H1 (cell line): Measurements from ENCODE around the gene CYP2S1. TPM values are rescaled to one million over a fixed set of nuclear protein-coding genes. Genes with fewer than 3 reads are reported as not detected.

Source experiments
- CTCF ChIA-PET: fragments of 300-600 bp; sonication (Branson Sonifier 250); formaldehyde crosslinking; loops from one replicate; lab custom pipeline; 2021; ENCODE audit not compliant: partially characterized antibody; lab: Charles Lee
- POLR2A ChIA-PET: fragments of 300-600 bp; sonication (Branson Sonifier 250); formaldehyde crosslinking; loops from one replicate; lab custom pipeline; 2021; ENCODE audit warnings: inconsistent platforms; ENCODE audit not compliant: partially characterized antibody; lab: Charles Lee
- DNase-seq, 2 experiments: peaks; one replicate each; pipeline versions ENCODE4 v3.0.0 to v3.0.0-alpha.2; 2010 to 2022; ENCODE audit warnings: low spot score in 2 of 2, low read depth in 1 of 2, mixed read lengths in 1 of 2
- FAIRE-seq: peaks from 2 replicates; lab custom pipeline; 2011; peaks lifted over from hg19 to GRCh38; lab: Jason Lieb, UNC
- H2AFZ ChIP-seq: 2 replicates; pipeline ENCODE4 v1.8.1; 2012; ENCODE audit warnings: low read length, inconsistent platforms
- H2AK5ac ChIP-seq: 2 replicates; pipeline ENCODE4 v1.6.1; 2013; ENCODE audit warnings: low read depth, low read length
- H2BK120ac ChIP-seq: replicated peaks from 2 replicates; pipeline ENCODE3; 2013; ENCODE audit warnings: low read depth, low read length, inconsistent platforms
- H2BK12ac ChIP-seq: 2 replicates; pipeline ENCODE4 v1.6.1; 2013; ENCODE audit warnings: low read depth, low read length
- H2BK15ac ChIP-seq: 2 replicates; pipeline ENCODE4 v1.6.1; 2013; ENCODE audit warnings: low read length
- H2BK20ac ChIP-seq: 2 replicates; pipeline ENCODE4 v1.6.1; 2013; ENCODE audit warnings: low read length
- H2BK5ac ChIP-seq: 2 replicates; pipeline ENCODE4 v1.6.1; 2013; ENCODE audit warnings: low read depth, low read length
- H3K14ac ChIP-seq: 2 replicates; pipeline ENCODE4 v1.6.1; 2013; ENCODE audit warnings: inconsistent platforms; ENCODE audit not compliant: insufficient read length
- H3K18ac ChIP-seq: 2 replicates; pipeline ENCODE4 v1.6.1; 2013; ENCODE audit warnings: low read length; ENCODE audit errors: extremely low read depth
- H3K23ac ChIP-seq: 2 replicates; pipeline ENCODE4 v1.6.1; 2013; ENCODE audit warnings: inconsistent platforms; ENCODE audit not compliant: insufficient read length
- H3K23me2 ChIP-seq: 2 replicates; pipeline ENCODE4 v1.6.1; 2013; ENCODE audit warnings: low read depth, low read length
- H3K27ac ChIP-seq: 2 replicates; pipeline ENCODE4 v1.6.1; 2011; ENCODE audit warnings: low read depth, low read length, inconsistent platforms
- H3K27me3 ChIP-seq, 4 experiments: replicated peaks in 1 of 4; 1 replicate in 1 of 4; 2 replicates in 3 of 4; pipeline versions ENCODE4 v1.6.1 to v1.8.1; 2011 to 2013; ENCODE audit warnings: low read length in 3 of 4, mild to moderate bottlenecking in 3 of 4, inconsistent platforms in 2 of 4, mixed read lengths in 2 of 4, moderate library complexity in 1 of 4; ENCODE audit not compliant: control insufficient read depth in 3 of 4, insufficient read depth in 3 of 4; ENCODE audit errors: extremely low read depth in 1 of 4
- H3K36me3 ChIP-seq, 4 experiments: 2 replicates each; pipeline versions ENCODE4 v1.6.1 to v1.8.1; 2011 to 2013; ENCODE audit warnings: mild to moderate bottlenecking in 4 of 4, low read length in 3 of 4, moderate library complexity in 2 of 4, control low read depth in 1 of 4, inconsistent platforms in 1 of 4; ENCODE audit not compliant: insufficient read depth in 4 of 4, control insufficient read depth in 2 of 4
- H3K4ac ChIP-seq: replicated peaks from 2 replicates; pipeline ENCODE3; 2013; ENCODE audit warnings: low read length, low read depth, mixed read lengths, inconsistent platforms; ENCODE audit not compliant: insufficient read length
- H3K4me1 ChIP-seq, 4 experiments: replicated peaks in 1 of 4; 1 replicate in 1 of 4; 2 replicates in 3 of 4; pipeline versions ENCODE4 v1.6.1 to v1.8.1; 2011 to 2013; ENCODE audit warnings: low read length in 3 of 4, inconsistent platforms in 2 of 4, mixed read lengths in 1 of 4; ENCODE audit not compliant: insufficient read depth in 4 of 4, control insufficient read depth in 3 of 4
- H3K4me2 ChIP-seq, 2 experiments: 2 replicates each; pipeline versions ENCODE4 v1.6.1 to v1.8.1; 2011 to 2013; ENCODE audit warnings: low read depth in 2 of 2, low read length in 2 of 2, control low read depth in 1 of 2, inconsistent platforms in 1 of 2, mild to moderate bottlenecking in 1 of 2; ENCODE audit not compliant: insufficient read depth in 1 of 2
- H3K4me3 ChIP-seq, 4 experiments: fragments of 200-600, 300-600 bp in 1 of 4; sonication (generic), shearing (Covaris generic), sonication (Bioruptor Twin) in 1 of 4; 2 replicates each; pipeline versions ENCODE4 v1.5.1 to v1.8.1; 2011 to 2016; ENCODE audit warnings: low read length in 4 of 4, low read depth in 3 of 4, control low read depth in 2 of 4, inconsistent platforms in 2 of 4, mild to moderate bottlenecking in 2 of 4, mixed read lengths in 1 of 4, moderate library complexity in 1 of 4; ENCODE audit not compliant: insufficient read depth in 2 of 4; ENCODE audit errors: extremely low read depth in 1 of 4
- H3K56ac ChIP-seq: replicated peaks from 2 replicates; pipeline ENCODE3; 2013; ENCODE audit warnings: low read depth, mild to moderate bottlenecking, mixed read lengths, low read length, inconsistent platforms; ENCODE audit not compliant: insufficient read length
- H3K79me1 ChIP-seq: 2 replicates; pipeline ENCODE4 v1.6.1; 2013; ENCODE audit warnings: low read depth, low read length, control low read depth
- H3K79me2 ChIP-seq, 2 experiments: 2 replicates each; pipeline versions ENCODE4 v1.6.1 to v1.8.1; 2012 to 2013; ENCODE audit warnings: low read length in 2 of 2, mild to moderate bottlenecking in 2 of 2, inconsistent platforms in 1 of 2; ENCODE audit not compliant: insufficient read depth in 2 of 2, control insufficient read depth in 1 of 2
- H3K9ac ChIP-seq, 4 experiments: replicated peaks in 1 of 4; 1 replicate in 1 of 4; 2 replicates in 3 of 4; pipeline versions ENCODE4 v1.6.1 to v1.8.1; 2011 to 2013; ENCODE audit warnings: low read depth in 3 of 4, low read length in 3 of 4, control low read depth in 2 of 4, mild to moderate bottlenecking in 2 of 4, moderate library complexity in 2 of 4, inconsistent platforms in 1 of 4; ENCODE audit errors: extremely low read depth in 1 of 4
- H3K9me3 ChIP-seq, 2 experiments: 2 replicates each; pipeline versions ENCODE4 v1.6.1 to v1.8.1; 2012 to 2013; ENCODE audit warnings: mild to moderate bottlenecking in 2 of 2, moderate library complexity in 2 of 2, control low read depth in 1 of 2, inconsistent platforms in 1 of 2, low read depth in 1 of 2, low read length in 1 of 2, mixed read lengths in 1 of 2; ENCODE audit not compliant: insufficient read depth in 2 of 2
- H4K20me1 ChIP-seq, 2 experiments: replicated peaks in 1 of 2; 2 replicates each; pipeline versions ENCODE3 to v1.8.1; 2011 to 2013; ENCODE audit warnings: inconsistent platforms in 2 of 2, low read length in 2 of 2, mild to moderate bottlenecking in 1 of 2; ENCODE audit not compliant: insufficient read depth in 2 of 2, control insufficient read depth in 1 of 2
- H4K5ac ChIP-seq: 2 replicates; pipeline ENCODE4 v1.6.1; 2013; ENCODE audit warnings: low read length, low read depth, mixed read lengths, inconsistent platforms; ENCODE audit not compliant: insufficient read length
- H4K8ac ChIP-seq: 2 replicates; pipeline ENCODE4 v1.8.0; 2013; ENCODE audit warnings: mild to moderate bottlenecking, moderate library complexity, low read length, inconsistent platforms; ENCODE audit not compliant: insufficient read depth; ENCODE audit errors: extremely low read depth
- H4K91ac ChIP-seq: replicated peaks from 2 replicates; pipeline ENCODE3; 2013; ENCODE audit warnings: low read length, mixed read lengths, inconsistent platforms; ENCODE audit not compliant: insufficient read length
- EP300 ChIP-seq, 2 experiments: IDR thresholded peaks; 1 replicate in 1 of 2; 2 replicates in 1 of 2; pipeline ENCODE4 v1.6.1; 2011 to 2012; ENCODE audit warnings: low read depth in 2 of 2, low read length in 2 of 2, mild to moderate bottlenecking in 2 of 2, borderline replicate concordance in 1 of 2, inconsistent platforms in 1 of 2, moderate library complexity in 1 of 2
- NANOG ChIP-seq: IDR thresholded peaks from 2 replicates; pipeline ENCODE4 v1.6.1; 2011; ENCODE audit warnings: low read length, low read depth, mild to moderate bottlenecking, inconsistent platforms; ENCODE audit not compliant: insufficient read depth, poor library complexity, severe bottlenecking
- SAP30 ChIP-seq: fragments of 300-600 bp; sonication (generic); IDR thresholded peaks from 2 replicates; pipeline ENCODE4 v1.7.1; 2012; ENCODE audit warnings: low read length, moderate library complexity, mild to moderate bottlenecking, inconsistent platforms; ENCODE audit not compliant: insufficient read depth, insufficient replicate concordance
- SIX5 ChIP-seq: IDR thresholded peaks from 2 replicates; pipeline ENCODE4 v1.6.1; 2011; ENCODE audit warnings: mild to moderate bottlenecking, low read depth, low read length
- SRF ChIP-seq: IDR thresholded peaks from 2 replicates; pipeline ENCODE4 v1.6.1; 2011; ENCODE audit warnings: mild to moderate bottlenecking, low read depth, low read length, moderate library complexity
- TCF12 ChIP-seq: IDR thresholded peaks from 2 replicates; pipeline ENCODE4 v1.6.1; 2011; ENCODE audit warnings: low read depth, mild to moderate bottlenecking, low read length
- TEAD4 ChIP-seq: IDR thresholded peaks from 2 replicates; pipeline ENCODE4 v1.6.1; 2012; ENCODE audit warnings: low read depth, low read length, inconsistent platforms, mixed read lengths
- USF2 ChIP-seq: IDR thresholded peaks from 2 replicates; pipeline ENCODE4 v1.6.1; 2011; ENCODE audit warnings: low read length, improper control_type of control experiment
- WGBS, 2 experiments: shearing (Covaris generic) in 1 of 2; methylation state at CpG; one replicate each; pipeline versions ENCODE4 v1.1.6 to v1.1.7; 2013 to 2015; ENCODE audit warnings: low lambda C conversion rate in 2 of 2, mixed read lengths in 2 of 2, inconsistent platforms in 1 of 2, low coverage in 1 of 2, missing lambda C conversion rate in 1 of 2; ENCODE audit not compliant: insufficient replicate concordance in 2 of 2, insufficient coverage in 1 of 2, insufficient read length in 1 of 2; ENCODE audit errors: extremely low coverage in 1 of 2, missing lambda C conversion rate in 1 of 2; 5-methylcytosine and 5-hydroxymethylcytosine counted together
- polyA plus RNA-seq, 7 experiments: library from polyadenylated mRNA; depleted of rRNA in 3 of 7; stranded (reverse) in 5 of 7; unstranded in 2 of 7; fragments of >200 nt in 5 of 7; fragments of 200-250 nt in 2 of 7; gene quantifications; 1 replicate in 5 of 7; 2 replicates in 1 of 7; 4 replicates in 1 of 7; pipeline versions ENCODE4 v1.2.1 to v1.2.3, GENCODE V29; 2011 to 2013; ENCODE audit warnings: missing spikeins in 2 of 7, mixed read lengths in 2 of 7
- total RNA-seq: library from RNA; stranded (reverse); fragmentation: NEBNext Ultra II Directional; extraction: Animal tissue kit (Norgen Biotek cat#: 25700); gene quantifications from 2 replicates; pipeline ENCODE4 v1.2.1, GENCODE V29; 2021

The CYP2S1 gene
- total and polyA plus RNA-seq, 2 of the 8 experiments (the other 6 are each of a cell fraction or from before 2014, with no cell fraction given) = 97.9 to 245 TPM

GRCh38 chr19:41166944-41167804, 25.8 kb upstream of the CYP2S1 start:
- no peaks in the 10 kb centered on the region for H4K20me1 ChIP-seq
- H3K23me2 ChIP-seq = no peaks in the 10 kb centered on the region
- H3K27me3 ChIP-seq = no peaks in the 10 kb centered on the region
- H4K91ac ChIP-seq = no peak overlapping the region
- peaks cover 0 to 3% (median 0%) of the 10 kb centered on the region in 4 experiments; a peak in 2 of 7 replicates for H3K4me1 ChIP-seq
- H2BK20ac ChIP-seq = no peak overlapping the region
- H2AK5ac ChIP-seq = no peak overlapping the region
- peaks cover 0 to 5% (median 0%) of the 10 kb centered on the region in 4 experiments; a peak in 1 of 8 replicates for H3K36me3 ChIP-seq
- no peak overlapping the region; the same call in 1 of the 2 replicates for H2BK12ac ChIP-seq
- H2BK5ac ChIP-seq = no peak overlapping the region
- no peak overlapping the region for H4K5ac ChIP-seq
- no peak overlapping the region for H2AFZ ChIP-seq
- H2BK15ac ChIP-seq = no peak overlapping the region
- H3K23ac ChIP-seq = no peak overlapping the region
- 91% methylated on average over 14 of the region's 14 CpGs; no CpG with 5 or more reads in 1 of the 2 experiments for WGBS, 2 experiments
- no peak overlapping the region for H3K4me2 ChIP-seq
- H2BK120ac ChIP-seq = no peak overlapping the region
- H4K8ac ChIP-seq = no peak overlapping the region
- H3K4me3 ChIP-seq = no peak overlapping the region
- H3K9me3 ChIP-seq = no peaks in the 10 kb centered on the region
- no peak overlapping the region for H3K27ac ChIP-seq
- ChIA-PET CTCF (interaction anchor here (1.0 to 1.2 kb wide), 2 partner anchors 9 to 96 kb away, joined by 3 read pairs; no protein-coding TSS in a partner anchor), POLR2A (interaction anchor here (1.4 kb wide), 1 partner anchor 10 kb away, joined by 3 read pairs; no protein-coding TSS in a partner anchor)
- no peak for DNase-seq
- no peak overlapping the region for H3K18ac ChIP-seq
- no peak overlapping the region for H3K9ac ChIP-seq
- H3K56ac ChIP-seq = no peak overlapping the region
- no peaks in the 10 kb centered on the region for H3K79me1 ChIP-seq
- H3K14ac ChIP-seq = no peak overlapping the region
- H3K4ac ChIP-seq = no peak overlapping the region
- no peak for FAIRE-seq
- no peaks in the 10 kb centered on the region for H3K79me2 ChIP-seq
- TF ChIP-seq SRF = no peak
- no peak for TF ChIP-seq TCF12
- no peak for TF ChIP-seq NANOG
- no peak for TF ChIP-seq SAP30
- TF ChIP-seq SIX5 = no peak
- no peak for TF ChIP-seq USF2
- no peak for TF ChIP-seq EP300 (IDR thresholded peaks at IDR 0.05; ENCODE audit: borderline replicate concordance in 1 of 2, low read depth in 2 of 2, low read length in 2 of 2)
- TF ChIP-seq TEAD4 = no peak
